Stimulated activated CD8-positive, alpha-beta memory T cell treated with anti-CD3 and anti-CD28 coated beads, Interleukin-7, amount 100 ng/mL, for 4 hours (primary cell): ENCODE results near the gene ACSS3.
"Not testable (repeated sequence)": the region's sequence is repeated elsewhere in the genome, so short reads cannot be mapped to it uniquely, and the experiment has no call there.

Source experiments
- DNase-seq, 2 donors: peaks; one replicate each; pipeline ENCODE4 v3.0.0-alpha.2; 2020; ENCODE audit warnings: low read depth in 2 of 2

Gene ACSS3

DNA sequence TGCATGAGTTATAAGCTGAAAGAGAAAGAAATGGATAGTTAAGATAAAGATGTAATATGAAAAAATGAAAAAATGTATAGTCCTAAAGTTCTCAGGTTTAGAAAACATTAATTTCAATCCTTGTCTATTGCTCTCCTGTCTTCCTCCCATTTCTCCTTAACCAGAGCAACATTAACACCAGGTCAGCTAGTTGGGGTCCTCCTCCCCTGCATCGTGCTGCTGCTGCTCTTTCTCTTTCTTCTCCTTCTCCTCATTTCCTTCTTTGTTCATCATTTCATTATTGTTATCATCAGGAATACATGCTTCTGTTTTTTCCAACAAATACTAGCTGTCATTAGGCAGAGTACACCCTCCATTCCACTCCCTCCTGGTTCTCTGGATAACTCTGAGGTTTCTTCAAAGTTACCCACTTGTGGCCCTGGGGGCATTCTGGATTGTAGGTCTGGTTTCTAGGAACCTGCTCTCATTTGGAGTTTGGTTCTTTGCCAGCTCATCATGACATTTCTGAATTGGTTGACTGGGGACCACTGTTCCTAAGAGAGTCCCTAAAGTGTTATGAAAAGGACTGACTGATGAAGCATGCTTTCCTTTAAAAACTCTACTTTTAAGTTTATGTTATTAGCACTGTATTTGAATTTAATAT is 17.0 kb downstream of the ACSS3 start:
- DNase-seq: no peak

DNA sequence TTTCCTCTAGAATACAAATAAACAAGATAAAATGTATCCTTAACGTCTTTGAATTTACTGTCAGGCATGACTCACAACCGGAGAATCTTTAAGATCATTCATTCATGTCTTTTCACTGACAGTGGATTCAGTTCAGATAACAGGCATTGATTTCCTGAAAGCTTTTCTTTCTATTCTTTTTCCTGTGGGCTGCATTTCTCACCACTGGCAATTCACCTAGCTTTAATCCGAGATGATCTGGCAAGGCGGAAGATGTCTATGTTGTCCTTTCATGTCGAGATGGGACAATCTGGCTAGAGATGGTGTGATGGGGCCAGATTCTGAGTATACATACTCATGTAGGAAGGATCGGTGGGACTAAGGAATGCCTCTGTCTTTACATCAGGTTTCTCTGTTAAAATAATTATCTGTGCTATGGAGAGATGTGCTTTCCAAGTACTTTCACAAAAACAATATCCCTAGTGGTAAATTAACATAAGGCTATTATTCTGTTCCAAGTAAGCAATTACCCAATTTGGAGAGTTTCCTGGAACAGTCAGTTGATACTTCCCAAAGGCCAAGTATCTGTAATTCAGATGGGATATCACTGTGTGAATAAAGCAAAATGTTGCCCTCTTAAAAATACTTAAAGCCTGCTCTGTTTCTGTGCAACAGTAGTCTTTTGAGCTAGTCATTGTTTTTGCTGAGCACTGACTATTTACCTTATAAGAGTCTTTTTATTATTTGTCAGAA is 17.8 kb downstream of the ACSS3 start:
- DNase-seq: no peak

DNA sequence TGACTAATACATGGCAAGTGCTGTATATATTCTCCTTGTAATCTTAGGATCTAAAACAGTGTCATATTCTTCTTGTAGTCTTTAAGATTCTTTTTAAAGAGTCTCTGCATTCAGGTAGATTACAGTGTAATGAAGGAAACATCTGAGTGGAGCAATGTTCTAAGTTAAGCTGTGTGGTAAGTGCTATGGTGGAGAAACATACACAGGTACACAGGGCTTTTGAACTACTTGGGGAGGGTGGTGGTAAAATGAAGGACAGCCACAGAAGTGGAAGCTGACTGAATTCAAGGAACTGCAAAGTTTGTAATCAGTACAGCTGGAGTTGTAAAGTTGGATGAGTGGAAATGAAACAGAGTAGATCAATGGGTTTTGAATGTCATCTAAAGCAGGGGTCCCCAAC is 27.8 kb downstream of the ACSS3 start:
- no peak for DNase-seq

DNA sequence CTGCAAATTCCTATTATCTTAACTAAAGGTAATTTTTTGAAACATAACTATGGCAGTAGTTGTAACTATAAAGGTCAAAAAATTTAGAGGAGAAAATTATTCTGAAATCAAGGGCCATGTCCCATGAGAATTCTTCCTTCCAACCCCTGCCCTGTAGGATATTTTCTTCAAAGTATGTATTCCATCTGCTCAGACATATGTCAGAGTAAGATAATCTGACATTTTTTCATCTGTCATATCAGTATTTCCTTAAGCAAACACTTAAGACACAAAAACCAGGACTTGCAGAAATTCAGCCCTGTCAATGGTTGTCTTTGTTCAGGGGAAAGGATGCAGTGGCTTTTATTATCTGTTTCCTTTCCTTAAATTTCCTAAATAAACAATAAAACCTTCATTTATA is 36.3 kb downstream of the ACSS3 start:
- DNase-seq: no peak

DNA sequence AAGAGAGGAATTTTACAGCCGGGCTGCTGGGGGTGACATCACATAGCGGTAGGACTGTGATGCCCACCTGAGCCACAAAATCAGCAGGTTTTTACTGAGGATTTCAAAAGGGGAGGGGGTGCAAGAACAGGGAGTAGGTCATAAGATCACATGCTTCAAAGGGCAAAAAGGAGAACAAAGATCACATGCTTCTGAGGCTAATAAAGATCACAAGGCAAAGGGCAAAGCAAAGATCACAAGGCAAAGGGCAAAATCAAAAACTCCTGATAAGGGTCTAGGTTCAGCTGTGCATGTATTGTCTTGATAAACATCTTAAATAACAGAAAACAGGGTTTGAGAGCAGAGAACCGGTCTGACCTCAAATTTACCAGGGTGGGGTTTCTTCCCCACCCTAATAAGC is 41.2 kb downstream of the ACSS3 start:
- not testable (repeated sequence) for DNase-seq

DNA sequence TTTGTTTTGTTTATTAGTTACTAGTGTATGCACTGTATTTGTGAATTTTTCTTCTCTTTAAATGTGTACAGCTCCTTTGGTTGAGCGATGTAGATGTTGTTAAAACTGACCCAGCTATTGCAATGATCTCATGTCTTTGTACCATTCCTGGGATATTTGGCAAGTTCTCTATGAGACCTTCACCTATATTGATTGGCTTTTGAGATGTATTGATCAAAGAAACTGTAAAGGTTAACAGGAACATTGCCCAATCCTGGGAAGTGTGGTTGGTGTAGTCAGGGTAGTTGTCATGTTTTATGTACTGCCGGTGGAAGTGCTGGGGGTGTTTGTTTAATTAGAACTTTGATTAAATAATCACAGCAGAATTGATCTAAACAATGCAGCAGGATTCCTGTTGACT is 43.1 kb downstream of the ACSS3 start:
- DNase-seq: no peak

DNA sequence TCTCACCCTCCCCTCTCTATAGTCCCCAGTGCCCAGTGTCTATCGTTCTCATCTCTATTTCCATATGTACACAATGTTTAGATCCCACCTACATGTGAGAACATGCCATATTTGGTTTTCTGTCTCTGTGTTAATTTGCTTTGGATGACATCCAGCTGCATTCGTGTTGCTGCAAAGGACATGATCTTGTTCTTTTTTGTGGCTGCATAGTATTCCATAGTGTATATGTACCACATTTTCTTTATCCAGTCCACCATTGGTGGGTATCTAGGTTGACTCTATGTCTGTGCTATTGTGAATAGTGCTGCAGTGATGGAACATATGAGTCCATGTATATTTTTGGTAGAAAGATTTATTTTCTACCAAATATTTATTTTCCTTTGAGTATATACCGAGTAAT is 45.7 kb downstream of the ACSS3 start:
- DNase-seq: no peak

DNA sequence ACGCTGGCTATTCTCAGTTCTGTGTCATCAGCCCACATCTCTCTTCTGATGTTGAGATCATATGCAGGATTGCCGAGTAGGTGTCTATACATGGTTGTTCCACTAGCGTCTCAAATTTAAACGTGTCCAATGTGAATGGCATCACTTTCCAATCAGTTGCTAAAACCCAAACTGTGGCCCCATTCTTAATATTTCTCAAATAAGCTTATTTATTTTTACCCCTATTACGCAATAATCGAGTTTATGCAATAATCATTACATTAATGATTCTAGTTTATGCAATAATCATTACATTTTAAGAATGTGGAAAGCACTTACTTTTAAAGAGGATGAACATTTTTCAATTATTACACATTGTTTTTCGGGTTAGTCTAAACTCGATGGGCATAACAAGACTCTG is 47.8 kb downstream of the ACSS3 start:
- DNase-seq: no peak

DNA sequence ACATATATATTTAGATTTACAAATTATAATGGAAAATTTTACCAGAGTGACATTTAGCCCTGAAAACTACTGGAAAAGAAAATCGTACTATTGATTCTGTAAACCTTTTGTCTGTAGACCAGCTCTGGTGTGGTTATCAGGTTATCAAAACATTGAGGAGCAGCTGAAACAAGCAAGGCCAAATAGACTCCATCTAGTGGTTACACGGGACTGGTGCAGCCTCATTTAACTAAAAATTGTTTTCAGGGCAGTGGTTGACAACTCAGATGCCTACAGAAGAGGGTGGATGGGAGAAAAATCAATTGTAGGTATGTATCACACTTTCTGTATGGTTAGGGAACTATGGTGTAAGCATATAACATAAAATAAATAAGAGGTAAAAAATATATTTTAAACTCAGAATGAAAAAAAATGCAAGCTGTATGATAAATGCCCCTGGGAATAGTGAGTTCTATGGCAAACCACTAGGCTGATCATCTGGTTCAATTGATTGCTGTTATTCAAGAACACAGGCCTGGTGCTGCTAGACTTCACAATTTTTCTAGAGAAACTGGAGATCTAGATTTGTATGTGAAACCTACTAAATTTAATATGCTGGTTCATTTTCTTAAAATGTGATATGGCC is 51.2 kb downstream of the ACSS3 start:
- DNase-seq: no peak

DNA sequence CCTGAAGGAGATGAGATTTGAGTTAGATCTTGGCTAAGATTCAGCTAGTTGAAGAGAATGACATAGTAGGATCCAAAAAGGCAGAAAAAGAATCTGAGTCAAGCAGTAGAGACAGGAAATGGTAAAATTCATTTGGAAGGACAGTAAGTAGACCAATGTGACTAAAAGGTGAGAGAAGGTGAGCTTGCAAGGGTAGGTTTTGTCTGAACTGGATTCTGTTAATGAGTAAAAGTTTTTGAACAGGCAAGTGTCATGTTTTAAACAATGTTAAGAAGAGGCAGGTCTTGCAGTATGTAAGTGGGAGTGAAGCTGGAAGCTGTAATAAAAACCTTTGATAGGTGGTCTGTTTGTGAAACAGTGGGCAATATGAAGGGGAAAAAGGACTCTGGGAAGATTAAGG is 58.6 kb downstream of the ACSS3 start:
- DNase-seq: no peak

DNA sequence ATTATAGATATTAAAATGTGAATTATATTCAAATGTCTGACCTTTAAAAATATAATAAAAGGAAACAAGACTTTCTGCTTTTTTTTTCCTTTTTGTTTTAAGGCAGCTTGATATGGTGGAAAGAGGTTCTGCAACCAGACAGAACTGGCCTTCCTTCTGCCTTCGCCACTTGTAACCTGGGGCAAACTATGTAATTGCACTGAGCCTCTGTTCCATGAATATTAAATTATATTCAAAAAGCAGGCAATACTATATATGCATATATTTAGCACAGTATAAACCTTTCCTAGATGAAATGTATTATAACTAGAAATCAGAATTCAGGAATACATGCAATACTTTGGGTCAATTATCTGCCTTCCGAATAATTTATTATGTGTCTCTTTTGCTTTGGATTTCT is 59.9 kb downstream of the ACSS3 start:
- no peak for DNase-seq

DNA sequence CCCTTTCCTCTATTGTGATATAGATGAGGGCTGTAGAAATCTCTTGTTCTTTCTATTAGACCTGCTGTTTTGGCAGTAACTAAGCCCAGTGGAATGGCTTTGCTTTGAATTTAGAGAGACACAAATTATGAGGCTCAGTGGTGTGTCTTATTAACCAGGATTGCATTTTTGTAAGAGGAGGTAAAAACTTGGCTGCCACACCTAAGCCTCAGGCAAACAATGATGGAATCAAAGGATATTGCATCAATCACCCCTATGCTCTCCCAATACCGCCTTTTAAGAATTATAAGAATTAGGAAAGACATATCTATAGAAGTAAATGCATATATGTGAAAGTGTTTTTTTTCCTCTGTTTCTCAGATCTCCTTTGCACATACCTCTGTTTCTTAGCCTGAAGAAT is 63.3 kb downstream of the ACSS3 start:
- no peak for DNase-seq

DNA sequence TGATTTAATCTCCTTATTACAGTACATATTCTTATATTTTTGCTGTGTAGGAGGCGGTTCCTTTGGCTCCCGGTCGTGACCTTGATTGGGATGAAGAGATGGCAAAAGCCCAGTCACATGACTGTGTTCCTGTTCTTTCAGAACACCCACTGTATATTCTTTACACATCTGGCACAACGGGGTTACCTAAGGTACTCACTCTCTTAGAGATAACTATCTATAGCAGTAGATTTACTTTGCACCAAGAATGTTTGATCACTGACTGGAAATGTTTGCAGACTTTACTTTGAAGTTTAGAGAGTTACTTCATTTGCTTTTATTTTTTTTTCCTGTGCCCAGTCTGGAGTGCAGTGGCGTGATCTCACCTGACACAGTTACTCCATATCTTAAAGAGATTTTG is 65.2 kb downstream of the ACSS3 start:
- no peak for DNase-seq

DNA sequence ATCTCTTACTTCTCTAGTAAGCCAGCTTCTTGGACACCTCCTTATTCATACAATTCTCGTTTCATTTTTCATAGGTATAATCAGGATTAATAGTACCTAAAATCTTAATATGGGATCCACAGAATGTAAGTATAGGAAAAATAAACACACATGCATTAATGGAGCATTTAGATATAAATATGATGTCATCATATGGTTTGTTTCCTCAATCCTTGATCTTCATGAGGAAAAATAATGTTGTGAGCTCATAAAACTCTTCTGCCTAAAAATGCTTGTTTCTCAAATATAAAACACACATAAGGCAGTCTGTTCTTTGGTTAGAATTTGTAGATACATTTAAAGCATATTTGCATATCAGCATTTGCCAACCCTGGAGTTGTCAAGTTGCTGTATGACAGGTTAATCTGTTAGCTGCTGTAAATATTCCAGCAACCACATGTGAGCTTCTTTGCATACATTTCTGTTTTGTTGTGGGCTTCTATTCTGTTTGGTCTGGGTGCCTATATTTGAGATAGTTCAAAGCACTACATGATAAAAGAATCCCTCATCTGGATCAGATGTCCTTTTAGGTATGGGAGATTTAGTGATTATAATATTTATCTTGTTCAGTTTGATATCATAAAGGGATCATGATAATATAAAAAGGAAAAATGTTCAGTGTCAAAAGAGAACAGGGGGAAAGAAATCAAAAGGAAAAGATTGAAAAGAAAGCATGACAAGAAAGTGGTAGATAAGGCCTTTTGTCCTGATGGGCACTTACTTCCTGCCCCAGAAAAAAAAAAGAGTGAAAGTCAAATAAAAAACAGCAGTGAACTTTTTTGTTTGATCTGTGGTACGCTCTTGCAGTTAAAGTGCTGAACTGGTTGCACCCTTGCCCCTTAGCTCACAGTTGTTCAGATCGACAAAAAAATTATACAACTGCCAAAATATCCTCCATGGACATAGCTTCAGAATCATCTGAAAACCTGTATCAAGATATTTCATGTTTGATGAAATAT is 68.6 kb downstream of the ACSS3 start:
- no peak for DNase-seq

DNA sequence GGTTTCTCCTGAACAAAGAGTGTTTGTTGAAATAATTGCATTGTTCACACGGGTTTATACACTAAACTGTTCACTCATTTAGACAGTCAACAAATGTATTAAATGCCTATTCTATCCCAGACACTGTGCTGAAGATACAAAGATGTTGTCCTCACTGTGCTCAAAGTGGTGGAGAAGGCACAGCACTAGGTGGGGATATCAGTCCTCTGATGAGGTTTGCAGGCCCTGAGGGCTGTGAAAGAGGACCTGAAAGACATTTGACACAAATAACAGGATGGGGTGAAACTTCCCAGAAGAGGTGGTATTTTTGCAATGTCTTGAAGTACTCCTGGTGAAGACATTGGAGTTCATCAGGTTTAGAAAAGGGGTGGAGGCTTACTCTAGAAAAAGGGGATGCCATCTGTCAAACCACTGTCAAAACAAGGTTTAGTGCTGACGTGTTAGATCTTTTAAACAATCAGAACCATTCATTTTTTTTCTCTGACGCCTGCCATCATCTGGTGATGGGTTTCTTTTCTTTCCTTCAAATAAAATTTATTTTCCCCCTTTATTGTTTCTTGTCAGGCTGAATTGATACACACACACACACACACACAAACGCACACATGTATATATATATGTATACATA is 69.5 kb downstream of the ACSS3 start:
- no peak for DNase-seq

GRCh38 chr12:81150382-81150781 is 72.5 kb downstream of the ACSS3 start:
- no peak for DNase-seq

DNA sequence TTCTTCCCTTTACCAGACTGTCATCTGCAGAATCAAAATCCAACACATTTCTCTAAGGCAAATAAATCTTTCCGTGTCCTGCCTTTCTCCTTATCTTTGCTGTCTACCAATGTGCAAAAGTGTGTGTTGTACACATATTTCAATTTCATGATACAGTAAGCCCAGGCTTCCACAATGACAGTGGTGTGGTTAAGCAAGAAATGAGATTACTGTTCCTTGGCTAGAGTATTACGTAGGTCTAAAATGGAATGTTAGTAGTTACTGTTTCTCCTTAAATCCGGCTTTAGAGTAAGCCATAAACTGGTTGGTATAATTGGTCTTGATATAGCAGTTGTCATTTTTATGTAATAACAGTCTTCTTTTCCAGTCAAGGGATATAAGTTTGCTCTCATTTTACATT is 82.0 kb downstream of the ACSS3 start:
- no peak for DNase-seq

- no peak for DNase-seq
These were observed 83.8 kb downstream of the ACSS3 start for GRCh38 chr12:81161680-81162079.

- DNase-seq: no peak
These were observed 84.7 kb downstream of the ACSS3 start for GRCh38 chr12:81162391-81163136.

- no peak for DNase-seq
These were observed 86.9 kb downstream of the ACSS3 start for GRCh38 chr12:81164827-81165226.

- DNase-seq: no peak
These were observed 88.9 kb downstream of the ACSS3 start for GRCh38 chr12:81166790-81167189.
